HepG2 (cell line): ENCODE data around the gene BMF. TPM values are rescaled to one million over a fixed set of nuclear protein-coding genes. Genes with fewer than 3 reads are reported as not detected.

Experiments
- BATF2 ChIP-seq: sonication (generic); formaldehyde crosslinking; IDR thresholded peaks from 2 replicates; pipeline ENCODE4 v1.8.0; 2022; ENCODE audit warnings: mild to moderate bottlenecking, missing genetic modification reagents, moderate library complexity
- GPN1 ChIP-seq: sonication (generic); formaldehyde crosslinking; IDR thresholded peaks from 2 replicates; pipeline ENCODE4 v1.5.1; 2020; ENCODE audit warnings: missing genetic modification reagents, borderline replicate concordance
- GRHL1 ChIP-seq: sonication (generic); formaldehyde crosslinking; conservative IDR thresholded peaks from 2 replicates; pipeline ENCODE4 v1.8.0; 2022; ENCODE audit warnings: missing genetic modification reagents
- JUN ChIP-seq: sonication (generic); formaldehyde crosslinking; IDR thresholded peaks from 2 replicates; pipeline ENCODE4 v1.4.0; 2020; ENCODE audit warnings: mild to moderate bottlenecking, missing genetic modification reagents
- MLX ChIP-seq: IDR thresholded peaks from 2 replicates; pipeline ENCODE4 v1.6.1; 2016
- NR2F2 ChIP-seq: IDR thresholded peaks from 2 replicates; pipeline ENCODE4 v1.6.1; 2012; ENCODE audit warnings: low read depth, inconsistent platforms, borderline replicate concordance
- PBX2 ChIP-seq: IDR thresholded peaks from 2 replicates; pipeline ENCODE4 v1.6.1; 2016; ENCODE audit warnings: control low read depth
- PHF5A ChIP-seq: IDR thresholded peaks from one replicate; pipeline ENCODE4 v1.6.1; 2018; ENCODE audit warnings: low read depth, missing genetic modification reagents; ENCODE audit not compliant: unreplicated experiment
- PHF8 ChIP-seq: sonication (generic); formaldehyde crosslinking; IDR thresholded peaks from 2 replicates; pipeline ENCODE4 v1.5.0; 2020; ENCODE audit warnings: missing genetic modification reagents
- POLR2AphosphoS5 ChIP-seq: IDR thresholded peaks from 2 replicates; pipeline ENCODE4 v1.6.1; 2012; ENCODE audit warnings: low read depth, low read length
- RORA ChIP-seq: sonication (generic); formaldehyde crosslinking; IDR thresholded peaks from 2 replicates; pipeline ENCODE4 v1.5.0; 2020; ENCODE audit warnings: mild to moderate bottlenecking, missing genetic modification reagents, moderate library complexity
- SP4 ChIP-seq: sonication (generic); formaldehyde crosslinking; IDR thresholded peaks from 2 replicates; pipeline ENCODE4 v1.8.1; 2023; ENCODE audit warnings: mild to moderate bottlenecking, missing genetic modification reagents
- SRSF1 ChIP-seq: fragments of 200-400 bp; formaldehyde crosslinking; optimal IDR thresholded peaks from 2 replicates; pipeline ENCODE3; 2017; ENCODE audit warnings: mild to moderate bottlenecking, low read depth, low read length, moderate library complexity
- TAF15 ChIP-seq: fragments of 200-400 bp; formaldehyde crosslinking; IDR thresholded peaks from one replicate; pipeline ENCODE4 v1.6.1; 2018; ENCODE audit warnings: mild to moderate bottlenecking, low read depth, low read length; ENCODE audit not compliant: poor library complexity, severe bottlenecking
- THAP11 ChIP-seq: IDR thresholded peaks from 2 replicates; pipeline ENCODE4 v1.6.1; 2016; ENCODE audit warnings: missing biosample characterization, missing genetic modification reagents
- TOPORS ChIP-seq: sonication (generic); formaldehyde crosslinking; IDR thresholded peaks from 2 replicates; pipeline ENCODE4 v1.8.0; 2023; ENCODE audit warnings: mild to moderate bottlenecking, missing genetic modification reagents
- ZBTB3 ChIP-seq: sonication (generic); formaldehyde crosslinking; IDR thresholded peaks from 2 replicates; pipeline ENCODE4 v1.4.0; 2020; ENCODE audit warnings: low read depth, mild to moderate bottlenecking, moderate library complexity, missing genetic modification reagents, borderline replicate concordance
- ZBTB43 ChIP-seq: sonication (generic); formaldehyde crosslinking; conservative IDR thresholded peaks from 2 replicates; pipeline ENCODE4 v1.4.0; 2020; ENCODE audit warnings: missing genetic modification reagents
- ZBTB7B ChIP-seq: sonication (generic); formaldehyde crosslinking; IDR thresholded peaks from 2 replicates; pipeline ENCODE4 v1.4.0; 2020; ENCODE audit warnings: missing genetic modification reagents
- ZNF253 ChIP-seq: sonication (generic); formaldehyde crosslinking; IDR thresholded peaks from 2 replicates; pipeline ENCODE4 v1.8.0; 2022; ENCODE audit warnings: mild to moderate bottlenecking, missing genetic modification reagents, borderline replicate concordance
- ZNF549 ChIP-seq: sonication (generic); formaldehyde crosslinking; IDR thresholded peaks from 2 replicates; pipeline ENCODE4 v1.5.0; 2020; ENCODE audit warnings: missing genetic modification reagents
- ZNF569 ChIP-seq: sonication (generic); formaldehyde crosslinking; IDR thresholded peaks from 2 replicates; pipeline ENCODE4 v1.5.0; 2020; ENCODE audit warnings: mild to moderate bottlenecking, missing genetic modification reagents, moderate library complexity, borderline replicate concordance
- ZNF577 ChIP-seq: sonication (generic); formaldehyde crosslinking; IDR thresholded peaks from 2 replicates; pipeline ENCODE4 v1.4.0; 2020; ENCODE audit warnings: mild to moderate bottlenecking, low read depth, missing genetic modification reagents, borderline replicate concordance
- ZNF781 ChIP-seq: sonication (generic); formaldehyde crosslinking; IDR thresholded peaks from 2 replicates; pipeline ENCODE4 v1.5.1; 2020; ENCODE audit warnings: borderline replicate concordance, mild to moderate bottlenecking, missing genetic modification reagents; ENCODE audit errors: not compliant biosample characterization
- ZNF878 ChIP-seq: sonication (generic); formaldehyde crosslinking; IDR thresholded peaks from 2 replicates; pipeline ENCODE4 v1.8.1; 2023; ENCODE audit warnings: mild to moderate bottlenecking, missing genetic modification reagents, moderate library complexity
- polyA plus RNA-seq, 8 experiments: library from polyadenylated mRNA; depleted of rRNA in 3 of 8; stranded (reverse) in 7 of 8; unstranded in 1 of 8; fragments of >200 nt; fragmentation: Illumina TruSeq in 4 of 8; extraction: Trizol in 4 of 8; gene quantifications; 2 replicates each; pipeline versions ENCODE4 v1.2.1 to v1.2.3, GENCODE V29; 2011 to 2016; ENCODE audit warnings: low read depth in 4 of 8, missing spikeins in 1 of 8, mixed read lengths in 1 of 8; ENCODE audit not compliant: insufficient read depth in 1 of 8
- total RNA-seq, 5 experiments: library from RNA; depleted of rRNA; stranded (reverse); fragments of >200 nt; fragmentation: Illumina TruSeq; extraction: Trizol; gene quantifications; 2 replicates each; pipeline ENCODE4 v1.2.3, GENCODE V29; 2016; ENCODE audit warnings: low read depth in 1 of 5

The BMF gene
- total and polyA plus RNA-seq, 2 of the 13 experiments (the other 11 are each of a cell fraction or from before 2014, with no cell fraction given) = 8.7 to 15.9 TPM

- TF ChIP-seq ZNF549 (CRISPR knock-in tag) (no peak), BATF2 (CRISPR knock-in tag) (no peak), ZBTB3 (CRISPR knock-in tag) (no peak), JUN (CRISPR knock-in tag) (no peak), PBX2 (CRISPR knock-in tag) (no peak), GRHL1 (CRISPR knock-in tag) (no peak), SP4 (CRISPR knock-in tag) (no peak), TAF15 (no peak), MLX (CRISPR knock-in tag) (no peak), ZNF878 (CRISPR knock-in tag) (no peak), ZNF253 (CRISPR knock-in tag) (no peak), THAP11 (peak; percentile 81), TOPORS (CRISPR knock-in tag) (no peak), SRSF1 (no peak), NR2F2 (peak; percentile 38; the same call in 1 of the 2 replicates), ZBTB43 (CRISPR knock-in tag) (no peak), ZBTB7B (no peak), GPN1 (CRISPR knock-in tag) (no peak), PHF8 (CRISPR knock-in tag) (no peak), PHF5A (no peak), ZNF781 (CRISPR knock-in tag) (peak; percentile 53), POLR2AphosphoS5 (no peak), ZNF569 (CRISPR knock-in tag) (no peak), ZNF577 (no peak), RORA (no peak)
These were observed 7.0 kb upstream of the BMF start (continued) for GRCh38 chr15:40115670-40116093.
